ENCODE data around the gene SETD7. TPM values are rescaled to one million over a fixed set of nuclear protein-coding genes. Genes with fewer than 3 reads are reported as not detected.

The SETD7 gene
- total and polyA plus RNA-seq, 2 of the 8 experiments (the other 6 are each of a cell fraction or from before 2014, with no cell fraction given): 1.5 to 4.6 TPM

- TF ChIP-seq TAF7 (optimal IDR thresholded peaks at IDR 0.05; ENCODE audit: borderline replicate concordance, low read depth, low read length): no peak
These were observed 46.8 kb upstream of the SETD7 start (continued) for GRCh38 chr4:139602776-139603360.

Data from H1 (cell line).